ENCODE data around the gene RBMS3. TPM values are rescaled to one million over a fixed set of nuclear protein-coding genes. Genes with fewer than 3 reads are reported as not detected.

RBMS3 gene
- total RNA-seq, 1 experiment from 2014 or later = 8.7 TPM

GRCh38 chr3:29690686-29691353 lies 409.9 kb downstream of the RBMS3 start (continued):
- TF ChIP-seq ZSCAN18 (CRISPR knock-in tag; IDR thresholded peaks at IDR 0.05) (no peak), ATF1 (CRISPR knock-in tag; IDR thresholded peaks at IDR 0.05) (no peak), ZNF396 (CRISPR knock-in tag; IDR thresholded peaks at IDR 0.05; ENCODE audit: borderline replicate concordance) (no peak), ZNF671 (CRISPR knock-in tag; IDR thresholded peaks at IDR 0.05) (no peak)
- TF ChIP-seq, protein P1, sequence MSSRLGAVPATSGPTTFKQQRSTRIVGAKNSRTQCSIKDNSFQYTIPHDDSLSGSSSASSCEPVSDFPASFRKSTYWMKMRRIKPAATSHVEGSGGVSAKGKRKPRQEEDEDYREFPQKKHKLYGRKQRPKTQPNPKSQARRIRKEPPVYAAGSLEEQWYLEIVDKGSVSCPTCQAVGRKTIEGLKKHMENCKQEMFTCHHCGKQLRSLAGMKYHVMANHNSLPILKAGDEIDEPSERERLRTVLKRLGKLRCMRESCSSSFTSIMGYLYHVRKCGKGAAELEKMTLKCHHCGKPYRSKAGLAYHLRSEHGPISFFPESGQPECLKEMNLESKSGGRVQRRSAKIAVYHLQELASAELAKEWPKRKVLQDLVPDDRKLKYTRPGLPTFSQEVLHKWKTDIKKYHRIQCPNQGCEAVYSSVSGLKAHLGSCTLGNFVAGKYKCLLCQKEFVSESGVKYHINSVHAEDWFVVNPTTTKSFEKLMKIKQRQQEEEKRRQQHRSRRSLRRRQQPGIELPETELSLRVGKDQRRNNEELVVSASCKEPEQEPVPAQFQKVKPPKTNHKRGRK (CRISPR knock-in tag; IDR thresholded peaks at IDR 0.05; ENCODE audit: borderline replicate concordance) = no peak

- Mint-ChIP-seq H3K9me3 (no peaks in the 10 kb centered on the region), H3K4me3 (no peak overlapping the region), H3K4me1 (peaks cover 35% of the 10 kb centered on the region), H3K36me3 (no peaks in the 10 kb centered on the region), H3K27ac (0 out of 2 replicates have a peak overlapping the region, but pooled peaks have one; percentile 61), H3K27me3 (ENCODE audit: low read depth) (no peaks in the 10 kb centered on the region)
- ChIA-PET CTCF (no interaction called here), POLR2A (no interaction called here)
- peak; percentile 28 for DNase-seq (ENCODE audit: low spot score)
- TF ChIP-seq TEAD1 (CRISPR knock-in tag; IDR thresholded peaks at IDR 0.05) (peak; percentile 95; the same call in 1 of the 2 replicates), OVOL2 (CRISPR knock-in tag; IDR thresholded peaks at IDR 0.05; ENCODE audit: borderline replicate concordance) (no peak)
- peak; percentile 98 for ATAC-seq
Observed at GRCh38 chr3:29693863-29694262, 413.0 kb downstream of the RBMS3 start.

GRCh38 chr3:29694331-29694730 lies 413.5 kb downstream of the RBMS3 start:
- Mint-ChIP-seq H3K9me3 (no peaks in the 10 kb centered on the region), H3K4me3 (no peak overlapping the region), H3K27ac (0 out of 2 replicates have a peak overlapping the region, but pooled peaks have one; percentile 52), H3K27me3 (ENCODE audit: low read depth) (no peaks in the 10 kb centered on the region), H3K36me3 (no peaks in the 10 kb centered on the region), H3K4me1 (peaks cover 35% of the 10 kb centered on the region)
- POLR2A ChIA-PET = no interaction called here
- DNase-seq (ENCODE audit: low spot score) = no peak
- peak; percentile 9; the same call in 1 of the 2 replicates for ATAC-seq
- CTCF ChIA-PET = no interaction called here
- no peak for TF ChIP-seq AFF4 (CRISPR knock-in tag; IDR thresholded peaks at IDR 0.05; ENCODE audit: borderline replicate concordance)
- TF ChIP-seq, protein P2, sequence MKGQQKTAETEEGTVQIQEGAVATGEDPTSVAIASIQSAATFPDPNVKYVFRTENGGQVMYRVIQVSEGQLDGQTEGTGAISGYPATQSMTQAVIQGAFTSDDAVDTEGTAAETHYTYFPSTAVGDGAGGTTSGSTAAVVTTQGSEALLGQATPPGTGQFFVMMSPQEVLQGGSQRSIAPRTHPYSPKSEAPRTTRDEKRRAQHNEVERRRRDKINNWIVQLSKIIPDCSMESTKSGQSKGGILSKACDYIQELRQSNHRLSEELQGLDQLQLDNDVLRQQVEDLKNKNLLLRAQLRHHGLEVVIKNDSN (CRISPR knock-in tag; IDR thresholded peaks at IDR 0.05) = no peak
- no peak for TF ChIP-seq NFE2L1 (CRISPR knock-in tag; IDR thresholded peaks at IDR 0.05)
- no peak for TF ChIP-seq GTF2I (CRISPR knock-in tag; conservative IDR thresholded peaks at IDR 0.05)
- no peak for TF ChIP-seq CREM (CRISPR knock-in tag; IDR thresholded peaks at IDR 0.05)
- TF ChIP-seq GRHL2 (CRISPR knock-in tag; IDR thresholded peaks at IDR 0.05; ENCODE audit: insufficient replicate concordance, severe bottlenecking) = no peak
- TF ChIP-seq CREB1 (CRISPR knock-in tag; IDR thresholded peaks at IDR 0.05) = no peak
- TF ChIP-seq, protein P1 (CRISPR knock-in tag; IDR thresholded peaks at IDR 0.05; ENCODE audit: borderline replicate concordance) = no peak
- TF ChIP-seq SMAD4 (CRISPR knock-in tag; IDR thresholded peaks at IDR 0.05) = no peak
- no peak for TF ChIP-seq KAT7 (CRISPR knock-in tag; IDR thresholded peaks at IDR 0.05; ENCODE audit: borderline replicate concordance)
- TF ChIP-seq ZBTB21 (CRISPR knock-in tag; IDR thresholded peaks at IDR 0.05; ENCODE audit: borderline replicate concordance) = no peak
- TF ChIP-seq ZNF416 (CRISPR knock-in tag; IDR thresholded peaks at IDR 0.05) = no peak
- TF ChIP-seq ARID4B (CRISPR knock-in tag; IDR thresholded peaks at IDR 0.05; ENCODE audit: borderline replicate concordance) = no peak

Measured in WTC11 (cell line).